ENCODE results near the gene IQCE.
"Not testable (repeated sequence)": the region's sequence is repeated elsewhere in the genome, so short reads cannot be mapped to it uniquely, and the experiment has no call there.

Gene IQCE

GRCh38 chr7:2533566-2533965, 25.2 kb upstream of the IQCE start:
- DNase-seq: not testable (repeated sequence)

DNA sequence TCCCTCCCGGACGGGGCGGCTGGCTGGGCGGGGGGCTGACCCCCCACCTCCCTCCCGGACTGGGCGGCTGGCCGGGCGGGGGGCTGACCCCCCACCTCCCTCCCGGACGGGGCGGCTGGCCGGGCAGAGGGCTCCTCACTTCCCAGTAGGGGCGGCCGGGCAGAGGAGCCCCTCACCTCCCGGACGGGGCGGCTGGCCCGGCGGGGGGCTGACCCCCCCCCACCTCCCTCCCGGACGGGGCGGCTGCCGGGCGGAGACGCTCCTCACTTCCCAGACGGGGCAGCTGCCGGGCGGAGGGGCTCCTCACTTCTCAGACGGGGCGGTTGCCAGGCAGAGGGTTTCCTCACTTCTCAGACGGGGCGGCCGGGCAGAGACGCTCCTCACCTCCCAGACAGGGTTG, 24.6 kb upstream of the IQCE start:
- DNase-seq: not testable (repeated sequence)

GRCh38 chr7:2535872-2536627, 22.7 kb upstream of the IQCE start:
- not testable (repeated sequence) for DNase-seq

- DNase-seq: no peak
These were observed 20.6 kb upstream of the IQCE start for GRCh38 chr7:2537981-2538851.

DNA sequence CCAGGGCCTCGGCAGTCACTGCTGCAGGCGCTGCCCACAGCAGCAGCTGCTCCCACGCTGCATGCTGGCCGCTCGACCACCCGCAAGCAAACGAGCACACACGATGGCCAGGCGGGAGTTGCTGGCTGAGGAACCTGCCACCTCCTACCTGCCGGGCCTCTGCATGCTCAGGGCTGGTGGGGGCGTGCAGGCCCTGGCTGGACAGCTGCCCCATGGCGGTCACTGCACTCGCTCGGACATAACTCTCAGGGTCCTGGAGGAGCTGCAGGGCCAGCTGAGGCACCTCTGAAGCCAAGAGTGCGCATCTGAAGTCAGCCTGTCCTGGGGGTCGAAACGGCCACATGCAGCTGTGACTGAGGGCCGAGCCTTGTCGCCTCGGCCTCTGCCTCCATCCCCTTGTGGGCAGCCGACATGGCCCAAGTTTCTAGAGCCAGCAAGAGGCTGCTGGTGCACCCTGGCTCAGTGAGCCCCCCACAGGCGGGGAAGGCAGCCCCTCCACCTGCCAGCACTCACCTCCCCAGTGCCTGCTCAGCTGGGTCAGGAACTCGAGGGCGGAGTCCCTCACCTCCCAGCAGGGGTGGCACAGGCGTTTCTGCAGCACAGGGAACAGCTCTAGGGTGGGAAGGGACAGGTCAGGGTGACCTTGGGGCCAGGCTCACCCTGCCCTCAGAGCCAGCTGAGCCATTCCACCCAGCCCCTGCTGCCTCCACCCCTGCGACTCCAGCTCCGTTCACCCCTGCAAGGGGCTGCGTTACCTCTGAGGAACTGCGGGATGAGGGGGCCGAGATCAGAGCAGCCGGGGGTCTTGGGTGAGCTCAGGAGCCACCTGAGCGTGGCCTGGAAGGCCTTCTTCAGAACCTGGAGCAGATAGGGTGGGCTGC, 19.5 kb upstream of the IQCE start:
- DNase-seq: no peak

- DNase-seq: no peak
These were observed 18.6 kb upstream of the IQCE start for GRCh38 chr7:2540133-2540532.

DNA sequence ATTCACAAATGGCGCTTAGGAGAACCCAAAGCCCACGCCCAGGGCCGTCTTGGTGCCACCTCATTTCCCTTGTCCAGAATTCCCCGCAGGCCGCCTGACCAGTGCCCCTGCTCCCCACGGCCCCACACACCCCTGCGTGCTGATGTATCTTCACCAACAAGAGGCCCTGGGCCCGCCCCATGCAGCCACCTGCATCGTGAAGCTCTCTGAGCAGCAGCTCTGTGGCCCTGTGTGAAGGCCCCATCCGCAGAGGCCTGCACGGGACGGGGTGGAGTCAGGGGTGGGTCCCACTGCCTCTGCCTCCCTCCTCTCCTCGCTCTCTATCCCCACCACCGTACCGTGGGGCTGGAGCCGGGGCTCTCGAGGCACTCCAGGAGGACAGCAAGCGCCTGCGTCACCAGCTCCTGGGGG, 18.1 kb upstream of the IQCE start:
- DNase-seq: no peak

- no peak for DNase-seq
These were observed 17.3 kb upstream of the IQCE start for GRCh38 chr7:2541291-2542010.

GRCh38 chr7:2542011-2542915, 16.5 kb upstream of the IQCE start:
- DNase-seq: no peak

DNA sequence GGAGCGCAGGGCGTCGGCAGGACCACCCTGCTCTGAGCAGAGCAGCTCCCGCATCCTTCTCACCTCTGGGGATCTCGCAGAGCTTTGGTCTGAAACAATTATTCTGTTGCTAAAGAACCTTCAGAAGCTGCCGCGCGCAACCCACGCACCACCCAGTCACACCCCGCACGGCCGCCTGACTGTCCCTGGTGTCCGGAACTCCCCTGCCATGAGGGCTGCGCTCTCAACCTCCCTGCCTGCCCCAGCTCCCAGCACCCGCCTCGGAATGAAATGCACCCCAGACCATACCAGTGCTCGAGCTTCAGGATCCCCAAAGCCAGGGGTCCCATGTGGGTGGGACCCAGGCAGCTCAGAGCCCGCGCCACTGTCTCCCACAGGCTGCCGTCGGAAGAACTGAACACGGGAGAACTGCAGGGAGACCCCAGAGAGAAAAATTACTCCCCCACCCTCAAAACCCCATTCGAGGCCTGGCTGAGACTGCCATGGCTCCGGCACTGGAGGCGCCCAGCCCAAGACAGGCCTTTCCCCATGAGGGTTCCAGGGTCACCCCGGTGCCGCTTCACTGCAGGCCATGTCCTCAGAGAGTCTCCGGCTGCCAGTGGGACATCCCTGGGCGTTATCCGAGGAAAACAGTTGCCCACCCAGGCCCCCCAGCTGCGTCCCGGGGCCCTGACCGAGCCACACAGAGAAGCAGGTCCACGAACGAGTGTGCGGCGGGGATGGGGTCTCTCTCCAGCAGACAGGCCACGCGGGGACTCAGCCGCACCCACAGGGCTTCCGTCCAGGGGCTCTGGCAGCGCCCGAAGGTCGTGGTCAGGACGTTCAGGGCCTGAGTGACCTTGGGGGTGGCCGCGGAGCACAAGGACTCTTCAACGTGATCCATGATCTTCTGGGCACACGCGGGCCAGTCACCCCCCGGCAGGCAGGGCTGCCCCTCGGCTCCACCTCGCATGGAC, 15.6 kb upstream of the IQCE start:
- DNase-seq: no peak

DNA sequence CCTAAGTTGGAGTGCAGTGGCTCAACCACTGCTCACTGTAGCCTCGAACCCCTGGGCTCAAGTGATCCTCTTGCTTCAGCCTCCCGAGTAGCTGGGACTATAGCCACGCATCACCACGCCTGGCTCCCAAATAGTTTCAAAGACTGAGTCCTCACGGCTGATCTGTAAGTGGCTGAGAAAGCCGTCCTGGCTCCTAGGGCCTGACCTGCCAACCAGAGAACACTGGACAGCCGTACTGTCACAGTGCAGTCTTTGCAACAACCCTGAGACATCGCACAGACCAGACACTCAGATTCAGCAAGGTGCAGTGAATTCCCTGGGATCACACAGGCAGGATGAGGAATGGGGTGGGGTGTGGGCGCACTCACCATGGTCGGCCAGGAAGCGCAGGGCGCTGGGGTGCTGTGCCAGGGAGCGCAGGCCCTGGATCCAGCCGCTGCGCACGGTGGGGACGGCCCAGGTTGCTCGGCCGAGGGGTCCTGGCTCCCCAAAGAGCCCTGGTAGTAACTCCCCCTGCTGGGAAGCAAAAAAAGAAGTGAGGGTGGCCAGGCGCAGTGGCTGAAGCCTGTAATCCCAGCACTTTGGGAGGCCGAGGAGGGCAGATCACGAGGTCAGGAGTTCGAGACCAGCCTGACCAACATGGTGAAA, 14.1 kb upstream of the IQCE start:
- no peak for DNase-seq

DNA sequence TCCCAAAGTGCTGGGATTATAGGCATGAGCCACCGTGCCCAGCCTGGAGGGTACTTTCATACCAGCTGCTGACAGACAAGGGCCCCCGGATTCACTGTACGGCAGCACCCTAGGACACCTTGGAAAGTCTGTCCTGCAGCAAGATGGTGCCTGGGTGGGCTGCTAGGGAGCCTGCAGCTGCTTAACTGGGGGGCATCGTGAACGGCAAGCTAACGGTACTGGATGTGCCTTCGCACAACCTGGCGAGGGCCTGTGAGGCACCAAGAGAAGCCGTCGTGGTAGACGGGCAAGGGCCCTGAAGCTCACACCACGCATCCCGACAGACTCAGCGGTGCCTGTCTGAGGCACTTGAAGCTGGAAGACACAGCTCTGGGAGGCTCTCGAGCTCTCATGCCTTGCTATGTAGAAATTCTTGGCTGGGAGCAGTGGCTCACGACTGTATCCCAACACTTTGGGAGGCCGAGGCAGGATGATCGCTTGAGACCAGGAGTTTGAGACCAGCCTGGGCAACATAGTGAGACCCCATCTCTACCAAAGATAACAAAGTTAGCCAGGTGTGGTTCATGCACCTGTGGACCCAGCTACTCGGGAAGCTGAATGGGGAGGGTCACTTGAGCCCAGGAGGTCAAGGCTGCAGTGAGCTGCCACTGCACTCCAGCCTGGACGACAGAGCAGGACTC, 12.9 kb upstream of the IQCE start:
- no peak for DNase-seq

DNA sequence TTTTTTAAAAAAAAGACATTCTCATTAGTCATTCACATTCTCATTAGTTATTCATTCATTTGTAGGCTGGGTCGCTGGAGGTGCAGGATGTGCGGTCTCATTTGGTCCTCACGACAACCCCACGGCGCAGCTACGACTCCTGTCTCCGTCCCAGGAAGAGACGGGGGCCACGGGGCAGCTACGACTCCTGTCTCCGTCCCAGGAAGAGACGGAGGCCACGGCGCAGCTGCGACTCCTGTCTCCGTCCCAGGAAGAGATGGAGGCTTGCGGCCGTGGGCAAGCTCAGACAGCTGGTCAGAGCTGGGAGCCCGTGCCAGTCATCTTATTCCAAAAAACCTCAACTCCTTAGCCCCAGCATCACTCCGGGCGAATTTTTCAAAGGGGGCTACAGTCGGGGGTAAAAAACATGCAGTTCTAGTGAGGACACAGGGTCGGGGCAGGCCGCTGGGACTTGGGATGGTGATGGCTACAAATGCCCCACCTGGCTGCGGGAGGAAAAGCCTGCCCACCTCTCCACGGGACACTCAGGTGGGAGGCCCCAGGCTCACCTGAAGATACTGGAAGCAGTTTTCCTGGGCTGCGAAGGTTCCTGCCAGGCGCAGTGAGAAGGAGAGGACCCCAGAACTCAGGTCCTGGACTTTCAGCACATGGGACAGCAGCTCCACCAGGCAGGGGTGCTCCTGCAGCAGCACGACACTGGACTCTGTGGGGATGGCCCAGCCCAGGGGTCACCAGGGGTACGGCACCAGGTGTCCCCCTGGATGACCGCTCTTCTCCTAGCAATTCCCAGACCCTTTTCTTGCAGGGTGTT, 11.8 kb upstream of the IQCE start:
- DNase-seq: no peak

DNA sequence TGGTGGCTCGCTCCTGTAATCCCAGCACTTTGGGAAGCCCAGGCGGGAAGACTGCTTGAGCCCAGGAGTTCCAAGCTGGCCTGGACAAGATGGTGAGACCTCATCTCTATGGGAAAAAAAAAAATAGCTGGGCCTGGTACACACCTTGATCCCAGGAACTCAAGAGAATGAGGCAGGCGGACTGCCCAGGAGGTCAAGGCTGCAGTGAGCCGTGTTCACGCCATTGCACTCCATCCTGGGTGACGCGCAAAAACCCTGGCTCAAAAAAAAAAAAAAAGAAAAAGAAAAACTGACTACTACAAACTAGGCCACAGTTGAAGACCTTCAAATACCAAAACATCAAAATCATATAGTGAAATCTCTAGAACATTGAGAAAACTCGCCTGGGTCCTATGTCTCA, 7.4 kb upstream of the IQCE start:
- DNase-seq: no peak

DNA sequence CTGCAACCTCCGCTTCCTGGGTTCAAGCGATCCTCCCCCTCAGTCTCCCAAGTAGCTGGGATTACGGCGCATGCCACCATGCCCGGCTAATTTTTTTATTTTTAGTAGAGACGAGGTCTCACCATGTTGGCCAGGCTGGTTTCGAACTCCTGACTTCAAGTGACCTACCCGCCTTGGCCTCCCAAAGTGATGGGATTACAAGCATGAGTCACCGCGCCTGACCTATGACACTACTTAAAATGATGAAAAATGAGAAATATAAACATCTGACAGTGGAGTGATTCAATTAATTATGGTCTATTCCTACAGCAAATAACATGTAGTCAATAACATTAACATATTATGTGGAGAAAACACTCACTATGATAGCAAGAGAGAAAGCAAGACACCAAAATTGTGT, 5.7 kb upstream of the IQCE start:
- DNase-seq: no peak

GRCh38 chr7:2553831-2554581, 4.8 kb upstream of the IQCE start:
- no peak for DNase-seq

GRCh38 chr7:2554661-2555111, 4.1 kb upstream of the IQCE start:
- no peak for DNase-seq
